Suprapubic skin (tissue), 3 donors: ENCODE results near the gene IL19.

Experiments used
- CTCF ChIP-seq, 2 donors: fragments of 200-600 bp in 1 of 2; fragments of 450-650 bp in 1 of 2; sonication (generic) in 1 of 2; IDR thresholded peaks; one replicate each; pipeline ENCODE4 v1.5.1; 2016 to 2019; ENCODE audit warnings: antibody characterized with exemption in 2 of 2, mild to moderate bottlenecking in 1 of 2, moderate library complexity in 1 of 2
- POLR2AphosphoS5 ChIP-seq, 3 donors: sonication (generic); formaldehyde crosslinking; IDR thresholded peaks; one replicate each; pipeline ENCODE4 v1.6.1; 2017; ENCODE audit warnings: antibody characterized with exemption in 3 of 3

- TF ChIP-seq CTCF (IDR thresholded peaks at IDR 0.05) (no peak), POLR2AphosphoS5 (IDR thresholded peaks at IDR 0.05) (no peak)
Measured at GRCh38 chr1:206803221-206803730, 32.7 kb downstream of the IL19 start.
